HepG2 (cell line): ENCODE data around the gene MICB. TPM values are rescaled to one million over a fixed set of nuclear protein-coding genes. Genes with fewer than 3 reads are reported as not detected.

Experiments used
- ATF3 ChIP-seq: sonication (generic); formaldehyde crosslinking; IDR thresholded peaks from 2 replicates; pipeline ENCODE4 v1.4.0; 2020; ENCODE audit warnings: missing genetic modification reagents
- CERS6 ChIP-seq: sonication (generic); formaldehyde crosslinking; IDR thresholded peaks from 2 replicates; pipeline ENCODE4 v1.5.0; 2020; ENCODE audit warnings: missing genetic modification reagents
- CREB3 ChIP-seq: sonication (generic); formaldehyde crosslinking; IDR thresholded peaks from 2 replicates; pipeline ENCODE4 v1.5.0; 2020; ENCODE audit warnings: missing genetic modification reagents
- ETV5 ChIP-seq: IDR thresholded peaks from 2 replicates; pipeline ENCODE4 v1.6.1; 2018; ENCODE audit warnings: missing biosample characterization, missing genetic modification reagents, inconsistent platforms, borderline replicate concordance
- GATAD2A ChIP-seq: IDR thresholded peaks from 2 replicates; pipeline ENCODE4 v1.6.1; 2016
- ISX ChIP-seq: sonication (generic); formaldehyde crosslinking; conservative IDR thresholded peaks from 2 replicates; pipeline ENCODE4 v1.5.0; 2020; ENCODE audit warnings: missing genetic modification reagents
- KAT2B ChIP-seq: fragments of 150-350 bp; IDR thresholded peaks from 2 replicates; pipeline ENCODE4 v1.6.1; 2014; ENCODE audit warnings: low read depth, low read length, borderline replicate concordance
- KDM5A ChIP-seq: fragments of 200-600 bp; sonication (generic); IDR thresholded peaks from 2 replicates; pipeline ENCODE4 v1.7.0; 2018; ENCODE audit warnings: antibody characterized with exemption, mild to moderate bottlenecking, low read length, borderline replicate concordance
- KDM6A ChIP-seq: IDR thresholded peaks from 2 replicates; pipeline ENCODE4 v1.6.1; 2016; ENCODE audit warnings: low read depth
- MEIS1 ChIP-seq: sonication (generic); formaldehyde crosslinking; IDR thresholded peaks from 2 replicates; pipeline ENCODE4 v1.9.0; 2021; ENCODE audit warnings: mild to moderate bottlenecking, missing genetic modification reagents, moderate library complexity, borderline replicate concordance
- MTF1 ChIP-seq: sonication (generic); formaldehyde crosslinking; IDR thresholded peaks from 2 replicates; pipeline ENCODE4 v1.5.0; 2020; ENCODE audit warnings: missing genetic modification reagents
- NFKBIZ ChIP-seq: IDR thresholded peaks from 2 replicates; pipeline ENCODE4 v1.6.1; 2018; ENCODE audit warnings: missing genetic modification reagents, missing compliant biosample characterization
- NFRKB ChIP-seq: fragments of 450-650 bp; IDR thresholded peaks from 2 replicates; pipeline ENCODE4 v1.6.1; 2017
- PBX3 ChIP-seq: sonication (generic); formaldehyde crosslinking; IDR thresholded peaks from 2 replicates; pipeline ENCODE4 v1.8.1; 2023; ENCODE audit warnings: missing genetic modification reagents, inconsistent platforms, borderline replicate concordance
- SAFB2 ChIP-seq: sonication (generic); formaldehyde crosslinking; IDR thresholded peaks from 2 replicates; pipeline ENCODE4 v1.5.1; 2020; ENCODE audit warnings: missing genetic modification reagents, low read depth, mild to moderate bottlenecking, borderline replicate concordance
- SALL1 ChIP-seq: sonication (generic); formaldehyde crosslinking; IDR thresholded peaks from 2 replicates; pipeline ENCODE4 v1.8.0; 2022; ENCODE audit warnings: mild to moderate bottlenecking, missing genetic modification reagents
- SMARCE1 ChIP-seq: fragments of 450-650 bp; IDR thresholded peaks from 2 replicates; pipeline ENCODE4 v1.6.1; 2017; ENCODE audit warnings: borderline replicate concordance
- SRSF9 ChIP-seq: fragments of 200-400 bp; formaldehyde crosslinking; IDR thresholded peaks from 2 replicates; pipeline ENCODE4 v1.6.1; 2018; ENCODE audit warnings: borderline replicate concordance, mild to moderate bottlenecking, low read depth, low read length; ENCODE audit not compliant: insufficient read depth, poor library complexity, severe bottlenecking
- THAP7 ChIP-seq: sonication (generic); formaldehyde crosslinking; IDR thresholded peaks from 2 replicates; pipeline ENCODE4 v1.8.1; 2023; ENCODE audit warnings: mild to moderate bottlenecking, missing genetic modification reagents
- XBP1 ChIP-seq: sonication (generic); formaldehyde crosslinking; IDR thresholded peaks from 2 replicates; pipeline ENCODE4 v1.5.0; 2020; ENCODE audit warnings: missing genetic modification reagents
- ZBTB43 ChIP-seq: sonication (generic); formaldehyde crosslinking; conservative IDR thresholded peaks from 2 replicates; pipeline ENCODE4 v1.4.0; 2020; ENCODE audit warnings: missing genetic modification reagents
- ZFP41 ChIP-seq: sonication (generic); formaldehyde crosslinking; IDR thresholded peaks from 2 replicates; pipeline ENCODE4 v1.4.0; 2020; ENCODE audit warnings: mild to moderate bottlenecking, missing genetic modification reagents, borderline replicate concordance
- ZNF260 ChIP-seq: sonication (generic); formaldehyde crosslinking; IDR thresholded peaks from 2 replicates; pipeline ENCODE4 v1.4.0; 2020; ENCODE audit warnings: missing genetic modification reagents, low read depth, mild to moderate bottlenecking, borderline replicate concordance
- ZNF333 ChIP-seq: sonication (generic); formaldehyde crosslinking; IDR thresholded peaks from 2 replicates; pipeline ENCODE4 v1.4.0; 2020; ENCODE audit warnings: mild to moderate bottlenecking, missing genetic modification reagents, borderline replicate concordance
- polyA plus RNA-seq, 8 experiments: library from polyadenylated mRNA; depleted of rRNA in 3 of 8; stranded (reverse) in 7 of 8; unstranded in 1 of 8; fragments of >200 nt; fragmentation: Illumina TruSeq in 4 of 8; extraction: Trizol in 4 of 8; gene quantifications; 2 replicates each; pipeline versions ENCODE4 v1.2.1 to v1.2.3, GENCODE V29; 2011 to 2016; ENCODE audit warnings: low read depth in 4 of 8, missing spikeins in 1 of 8, mixed read lengths in 1 of 8; ENCODE audit not compliant: insufficient read depth in 1 of 8
- total RNA-seq, 5 experiments: library from RNA; depleted of rRNA; stranded (reverse); fragments of >200 nt; fragmentation: Illumina TruSeq; extraction: Trizol; gene quantifications; 2 replicates each; pipeline ENCODE4 v1.2.3, GENCODE V29; 2016; ENCODE audit warnings: low read depth in 1 of 5

The MICB gene
- total and polyA plus RNA-seq, 2 of the 13 experiments (the other 11 are each of a cell fraction or from before 2014, with no cell fraction given) = 12.5 to 12.8 TPM

- no peak for TF ChIP-seq ATF3
- TF ChIP-seq THAP7 (CRISPR knock-in tag) = peak; percentile 61; the same call in 1 of the 2 replicates
- peak; percentile 77 for TF ChIP-seq ISX (CRISPR knock-in tag)
- TF ChIP-seq SALL1 = peak; percentile 77
- TF ChIP-seq MTF1 (CRISPR knock-in tag) = no peak; the same call in 1 of the 2 replicates
- peak; percentile 95 for TF ChIP-seq ZNF333 (CRISPR knock-in tag)
- no peak for TF ChIP-seq ZFP41
- TF ChIP-seq KDM6A (CRISPR knock-in tag) = no peak
- TF ChIP-seq CERS6 (CRISPR knock-in tag) = 0 out of 2 replicates have a peak, but pooled peaks have one; percentile 14
- peak; percentile 91 for TF ChIP-seq CREB3 (CRISPR knock-in tag)
- peak; percentile 79 for TF ChIP-seq NFKBIZ (CRISPR knock-in tag)
- no peak for TF ChIP-seq SRSF9
- TF ChIP-seq SMARCE1 = no peak
- peak; percentile 27; the same call in 1 of the 2 replicates for TF ChIP-seq KAT2B
- peak; percentile 82 for TF ChIP-seq ZBTB43 (CRISPR knock-in tag)
- peak; percentile 74; the same call in 1 of the 2 replicates for TF ChIP-seq PBX3 (CRISPR knock-in tag)
- peak; percentile 89 for TF ChIP-seq XBP1 (CRISPR knock-in tag)
- TF ChIP-seq KDM5A = peak; percentile 87
- 0 out of 2 replicates have a peak, but pooled peaks have one; percentile 11 for TF ChIP-seq MEIS1 (CRISPR knock-in tag)
- TF ChIP-seq ZNF260 (CRISPR knock-in tag) = no peak
- peak; percentile 99 for TF ChIP-seq NFRKB
- TF ChIP-seq ETV5 = peak; percentile 94
- no peak; the same call in 1 of the 2 replicates for TF ChIP-seq SAFB2 (CRISPR knock-in tag)
- TF ChIP-seq GATAD2A (CRISPR knock-in tag) = peak; percentile 9
Observed at GRCh38 chr6:31541658-31542521, 43.9 kb downstream of the MICB start, which contains the start of gene DDX39B (continued).
